Pancreas (tissue), 10 donors: ENCODE measurements around the gene HS3ST3A1. TPM values are rescaled to one million over a fixed set of nuclear protein-coding genes. Genes with fewer than 3 reads are reported as not detected.

ENCODE experiments used
- ATAC-seq, 4 donors: fragments of 200-7000 bp; cut with Tn5 transposase; one replicate each; pipeline versions ENCODE4 v1.8.0 to v1.9.1; 2020; ENCODE audit warnings: mild to moderate bottlenecking in 4 of 4, moderate library complexity in 4 of 4
- DNase-seq, 6 donors: peaks; one replicate each; pipeline ENCODE4 v3.0.0-alpha.2; 2020
- FAIRE-seq: peaks from 2 replicates; lab custom pipeline; 2012; peaks lifted over from hg19 to GRCh38; lab: Jason Lieb, UNC
- H3K27ac ChIP-seq, 4 donors: fragments of 200-600 bp; sonication (generic); 1 replicate in 3 of 4; 2 replicates in 1 of 4; pipeline versions ENCODE4 v1.5.0 to v1.8.0; 2020
- H3K27me3 ChIP-seq, 4 donors: fragments of 200-600 bp; one replicate each; pipeline ENCODE4 v1.8.0; 2021
- H3K36me3 ChIP-seq, 3 donors: fragments of 200-600 bp; sonication (generic) in 1 of 3; one replicate each; pipeline versions ENCODE4 v1.5.0 to v1.8.0; 2020 to 2021
- H3K4me1 ChIP-seq, 3 donors: fragments of 200-600 bp; one replicate each; pipeline ENCODE4 v1.8.0; 2021
- H3K4me3 ChIP-seq, 4 donors: fragments of 200-600 bp; sonication (generic) in 2 of 4; one replicate each; pipeline versions ENCODE4 v1.5.0 to v1.8.0; 2020 to 2021
- H3K9me3 ChIP-seq, 4 donors: fragments of 200-600 bp; one replicate each; pipeline ENCODE4 v1.8.0; 2021
- CTCF ChIP-seq, 4 donors: fragments of 200-600 bp; sonication (generic) in 3 of 4; IDR thresholded peaks; one replicate each; pipeline versions ENCODE4 v1.5.0 to v1.8.0; 2021; ENCODE audit warnings: antibody characterized with exemption in 4 of 4
- WGBS, 2 donors: extraction: QIAGEN DNeasy Blood & Tissue Kit; methylation state at CpG; one replicate each; pipeline ENCODE4 v1.1.7; 2013; 5-methylcytosine and 5-hydroxymethylcytosine counted together
- intact Hi-C, 3 donors: fragments of 100-400 bp; cut with DNase I; formaldehyde crosslinking; loops; one replicate each; pipeline versions ENCODE4 v1.11.1 to v1.14.2; 2022
- polyA plus RNA-seq, 2 donors: library from polyadenylated mRNA; stranded (reverse); fragments of 200-250 nt; gene quantifications; one replicate each; pipeline ENCODE4 v1.2.3, GENCODE V29; 2013
- total RNA-seq, 6 donors: library from RNA; stranded (reverse); fragmentation: NEBNext Ultra II Directional in 4 of 6; extraction: Animal tissue kit (Norgen Biotek cat#: 25700) in 4 of 6; gene quantifications; one replicate each; pipeline versions ENCODE4 v1.2.1 to v1.2.4, GENCODE V29; 2021 to 2023
- donor health status: healthy with polysubstance abuse.
- donor health status: DM: no; HTN: no; CAD: no; lungs with moderate emphysema.
- donor health status: DM: no; HTN: no; CAD: no.
- donor health status: control.
- donor health status: control.
- donor health status: Bipolar disorder and iron deficiency.
- donor health status: DM: yes; HTN: yes; CAD: no.
- donor health status: DM: no; HTN: no; CAD: no.
- donor health status: DM: no; HTN: no; CAD: no.
- donor health status: DM: yes; HTN: yes; CAD: no.

The HS3ST3A1 gene
- total and polyA plus RNA-seq, 8 donors, result 0.05 to 1.1 (median 0.15) TPM; not detected in 3

GRCh38 chr17:13495423-13495822, 106.3 kb downstream of the HS3ST3A1 start:
- FAIRE-seq (no peak), ATAC-seq (no peak), DNase-seq (no peak)
- intact Hi-C loops, result no loop called here
- no peak overlapping the region for H3K4me3 ChIP-seq
- TF ChIP-seq CTCF (IDR thresholded peaks at IDR 0.05), result no peak
- no peaks in the 10 kb centered on the region for H3K36me3 ChIP-seq
- no peak overlapping the region for H3K27ac ChIP-seq
- H3K9me3 ChIP-seq, result no peaks in the 10 kb centered on the region
- no peaks in the 10 kb centered on the region for H3K4me1 ChIP-seq
- WGBS, 2 donors, result 69 to 84% methylated on average over 2 of the region's 2 CpGs
- no peaks in the 10 kb centered on the region for H3K27me3 ChIP-seq

DNA sequence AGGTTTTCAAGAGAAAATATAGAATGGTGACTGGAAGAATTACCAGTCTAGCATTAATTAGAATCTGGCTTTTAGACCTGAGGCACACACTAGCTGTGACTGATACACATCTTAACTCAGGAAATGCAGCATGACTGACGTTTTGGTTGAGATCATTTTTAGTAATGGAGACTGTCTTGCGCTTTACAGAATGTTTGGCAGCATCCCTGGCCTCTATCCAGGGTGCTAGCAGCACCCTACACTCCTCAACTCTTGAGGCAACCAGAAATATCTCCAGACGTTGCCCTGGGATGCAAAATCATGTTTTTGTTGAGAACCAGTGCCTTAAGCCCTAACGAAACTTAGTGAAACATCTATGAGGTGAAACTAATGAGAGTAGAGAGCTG, 109.0 kb downstream of the HS3ST3A1 start:
- Histone ChIP-seq H3K27ac (no peak overlapping the region), H3K4me1 (no peaks in the 10 kb centered on the region), H3K36me3 (no peaks in the 10 kb centered on the region), H3K4me3 (no peak overlapping the region), H3K27me3 (no peaks in the 10 kb centered on the region), H3K9me3 (no peaks in the 10 kb centered on the region)
- 44 to 50% methylated on average over 4 of the region's 4 CpGs for WGBS, 2 donors
- TF ChIP-seq CTCF (IDR thresholded peaks at IDR 0.05), result no peak
- no peak for ATAC-seq
- DNase-seq, result no peak
- no peak for FAIRE-seq
- intact Hi-C loops, result no loop called here

DNA sequence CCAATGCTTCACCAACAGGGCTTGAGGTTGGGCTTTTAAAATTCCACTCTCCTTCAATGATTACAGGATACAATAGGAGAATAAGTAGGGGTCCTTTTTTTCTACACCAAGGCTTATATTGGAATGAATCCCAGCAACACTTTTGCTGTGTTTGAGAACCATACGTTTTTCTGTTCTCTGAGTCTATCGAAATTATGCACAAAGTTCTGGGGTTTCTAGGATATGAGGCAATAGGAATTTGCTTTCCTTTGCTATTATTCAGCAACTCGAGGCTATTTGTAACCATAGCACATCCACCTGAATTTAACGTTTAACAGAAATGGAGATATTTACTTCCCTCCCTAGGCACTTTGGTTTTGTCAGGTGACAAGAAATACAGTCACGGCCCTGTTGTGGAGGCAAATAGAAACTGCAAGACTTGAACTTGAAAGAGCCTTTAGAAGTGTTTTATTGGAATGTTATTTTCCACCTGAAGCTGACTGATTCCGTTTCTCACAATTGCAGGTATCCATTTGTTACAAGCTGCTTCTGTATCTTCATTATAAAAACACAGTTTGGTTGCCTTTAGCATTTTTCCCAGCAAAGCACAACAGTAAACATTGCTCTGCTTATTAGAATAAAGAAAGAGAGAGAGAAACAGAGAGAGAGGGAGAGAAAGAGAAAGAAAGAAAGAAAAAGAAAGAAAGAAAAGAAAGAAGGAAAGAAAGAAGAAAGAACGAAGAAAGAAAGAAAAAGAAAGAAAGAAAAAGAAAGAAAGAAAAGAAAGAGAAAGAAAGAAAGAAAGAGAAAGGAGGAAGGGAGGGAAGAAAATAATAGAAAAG, 109.6 kb downstream of the HS3ST3A1 start:
- DNase-seq, result no peak
- H3K9me3 ChIP-seq, result no peaks in the 10 kb centered on the region
- no peaks in the 10 kb centered on the region for H3K36me3 ChIP-seq
- H3K4me1 ChIP-seq, result no peaks in the 10 kb centered on the region
- H3K27me3 ChIP-seq, result no peaks in the 10 kb centered on the region
- WGBS, 2 donors, result 39 to 47% methylated on average over 7 of the region's 7 CpGs
- TF ChIP-seq CTCF (IDR thresholded peaks at IDR 0.05), result no peak
- no peak for FAIRE-seq
- H3K4me3 ChIP-seq, result no peak overlapping the region
- intact Hi-C loops, result no loop called here
- ATAC-seq, result no peak
- H3K27ac ChIP-seq, result no peak overlapping the region

- intact Hi-C loops, result no loop called here
- no peak overlapping the region for H3K4me3 ChIP-seq
- no peaks in the 10 kb centered on the region for H3K36me3 ChIP-seq
- no peak overlapping the region for H3K27ac ChIP-seq
- no peaks in the 10 kb centered on the region for H3K9me3 ChIP-seq
- ATAC-seq, result no peak
- no peaks in the 10 kb centered on the region for H3K4me1 ChIP-seq
- TF ChIP-seq CTCF (IDR thresholded peaks at IDR 0.05), result no peak
- H3K27me3 ChIP-seq, result no peaks in the 10 kb centered on the region
- no peak for DNase-seq
- 85 to 97% methylated on average over 1 of the region's 1 CpG for WGBS, 2 donors
- FAIRE-seq, result no peak
Observed at GRCh38 chr17:13491491-13491890, 110.2 kb downstream of the HS3ST3A1 start.

- ATAC-seq, result no peak
- Histone ChIP-seq H3K27me3 (no peaks in the 10 kb centered on the region), H3K4me1 (no peaks in the 10 kb centered on the region), H3K27ac (no peak overlapping the region), H3K4me3 (no peak overlapping the region), H3K36me3 (no peaks in the 10 kb centered on the region), H3K9me3 (no peaks in the 10 kb centered on the region)
- intact Hi-C loops, result no loop called here
- TF ChIP-seq CTCF (IDR thresholded peaks at IDR 0.05), result no peak
- DNase-seq, result no peak
- no peak for FAIRE-seq
- WGBS, 2 donors, result 86 to 87% methylated on average over 5 of the region's 5 CpGs
Observed at GRCh38 chr17:13490906-13491482, 110.7 kb downstream of the HS3ST3A1 start.
